Neural crest cell (in vitro differentiated cells): ENCODE results near the gene ANXA11. TPM values are rescaled to one million over a fixed set of nuclear protein-coding genes. Genes with fewer than 3 reads are reported as not detected.

ENCODE experiments used
- DNase-seq: peaks from one replicate; pipeline ENCODE4 v3.0.0; 2021; ENCODE audit warnings: low read depth, mixed read lengths, low spot score
- H3K27ac Mint-ChIP-seq: one replicate; pipeline ENCODE4 v1.8.0; 2021; ENCODE audit warnings: mild to moderate bottlenecking, mixed read lengths; ENCODE audit not compliant: unreplicated experiment
- H3K27me3 Mint-ChIP-seq: 2 replicates; pipeline ENCODE4 v1.8.0; 2021; ENCODE audit warnings: low read depth, mild to moderate bottlenecking, mixed read lengths
- H3K36me3 Mint-ChIP-seq: 2 replicates; pipeline ENCODE4 v1.8.0; 2021; ENCODE audit warnings: low read depth, mild to moderate bottlenecking, mixed read lengths
- H3K4me1 Mint-ChIP-seq: 2 replicates; pipeline ENCODE4 v1.8.0; 2021; ENCODE audit warnings: mixed read lengths
- H3K4me3 Mint-ChIP-seq: one replicate; pipeline ENCODE4 v1.8.0; 2021; ENCODE audit warnings: mild to moderate bottlenecking, mixed read lengths
- H3K9me3 Mint-ChIP-seq: 2 replicates; pipeline ENCODE4 v1.8.0; 2021; ENCODE audit warnings: mixed read lengths
- CTCF ChIP-seq: fragments of 200-600 bp; sonication (generic); conservative IDR thresholded peaks from 2 replicates; pipeline ENCODE4 v1.5.0; 2021; ENCODE audit warnings: antibody characterized with exemption, mild to moderate bottlenecking
- total RNA-seq: library from RNA; stranded (reverse); gene quantifications from 2 replicates; pipeline ENCODE4 v1.2.1, GENCODE V29; 2021

Gene ANXA11
- total RNA-seq, 1 donor from 2014 or later, result 25.7 TPM

DNA sequence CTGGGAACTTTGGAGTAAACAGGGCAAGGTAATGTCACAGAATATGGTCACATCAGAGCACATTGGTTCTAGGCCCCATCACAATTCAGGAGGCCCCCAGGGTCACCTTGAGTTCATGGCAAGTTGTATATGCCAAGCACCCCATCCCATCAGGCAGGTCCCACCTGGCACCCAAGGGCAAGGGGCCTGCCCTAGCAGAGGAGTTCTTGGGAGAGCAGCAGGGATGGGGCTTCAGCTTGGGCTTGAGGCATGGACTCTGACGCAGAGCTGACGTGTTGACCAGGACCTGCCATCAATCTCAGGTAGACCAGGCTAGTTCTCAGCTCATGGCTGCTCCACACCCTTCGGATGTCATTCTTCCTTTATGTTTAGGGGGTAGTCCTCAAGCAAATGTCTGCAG, 51.9 kb downstream of the ANXA11 start:
- Mint-ChIP-seq H3K27ac (no peak overlapping the region), H3K36me3 (peaks cover 13% of the 10 kb centered on the region), H3K4me3 (no peak overlapping the region), H3K9me3 (peaks cover 3% of the 10 kb centered on the region), H3K27me3 (no peaks in the 10 kb centered on the region), H3K4me1 (peaks cover 34% of the 10 kb centered on the region)
- DNase-seq, result no peak
- no peak for TF ChIP-seq CTCF

DNA sequence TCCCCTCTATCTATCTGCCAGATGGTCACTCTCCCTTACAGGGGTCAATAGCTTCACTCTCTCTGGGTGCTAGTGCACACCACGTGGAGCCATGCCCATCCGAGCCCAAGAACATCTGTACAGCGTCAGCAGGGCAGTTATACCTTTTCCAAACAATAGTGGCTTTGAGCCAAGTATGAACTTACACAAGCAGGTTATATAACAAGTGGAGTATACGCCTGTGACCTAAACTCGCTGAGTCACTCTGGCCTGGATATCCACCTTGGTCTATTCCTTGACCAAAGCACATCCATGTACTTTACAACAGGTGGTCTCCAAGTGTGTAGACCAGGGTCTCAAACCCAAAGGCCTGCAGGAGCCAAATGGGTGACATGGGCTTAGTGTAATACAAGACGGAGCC, 52.5 kb downstream of the ANXA11 start:
- no peaks in the 10 kb centered on the region for H3K27me3 Mint-ChIP-seq
- H3K9me3 Mint-ChIP-seq, result peaks cover 3% of the 10 kb centered on the region
- DNase-seq, result no peak
- no peak overlapping the region for H3K27ac Mint-ChIP-seq
- H3K4me3 Mint-ChIP-seq, result no peak overlapping the region
- TF ChIP-seq CTCF, result no peak
- H3K36me3 Mint-ChIP-seq, result peaks cover 13% of the 10 kb centered on the region
- H3K4me1 Mint-ChIP-seq, result peaks cover 28% of the 10 kb centered on the region

DNA sequence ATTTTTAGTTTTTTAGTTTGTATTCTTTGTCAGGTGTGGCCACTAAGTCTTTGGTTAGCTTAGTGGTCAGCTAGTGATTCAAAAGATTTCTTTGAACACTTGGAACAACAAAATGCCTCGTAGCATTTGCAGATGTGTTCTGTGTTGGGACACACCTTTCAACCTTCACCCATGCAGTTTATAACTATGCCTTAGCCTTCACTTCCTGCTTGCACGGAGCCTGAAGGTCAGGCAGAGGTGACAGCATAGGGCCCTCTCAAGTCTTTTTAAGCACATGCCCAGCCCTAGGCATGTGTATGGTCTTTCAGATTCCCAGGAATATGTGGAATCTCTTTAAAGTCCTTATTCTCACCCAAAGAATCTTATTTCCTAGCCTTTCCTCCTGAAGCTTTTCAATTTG, 55.2 kb downstream of the ANXA11 start:
- no peak overlapping the region for H3K27ac Mint-ChIP-seq
- TF ChIP-seq CTCF, result no peak
- DNase-seq, result no peak
- H3K4me3 Mint-ChIP-seq, result no peak overlapping the region
- H3K36me3 Mint-ChIP-seq, result peaks cover 13% of the 10 kb centered on the region
- H3K9me3 Mint-ChIP-seq, result peaks cover 3% of the 10 kb centered on the region
- peaks cover 8% of the 10 kb centered on the region for H3K4me1 Mint-ChIP-seq
- H3K27me3 Mint-ChIP-seq, result no peaks in the 10 kb centered on the region

GRCh38 chr10:80149123-80149522, 56.2 kb downstream of the ANXA11 start:
- Mint-ChIP-seq H3K27ac (no peak overlapping the region), H3K9me3 (peaks cover 3% of the 10 kb centered on the region), H3K36me3 (peaks cover 13% of the 10 kb centered on the region), H3K4me3 (no peak overlapping the region), H3K27me3 (no peaks in the 10 kb centered on the region), H3K4me1 (peaks cover 12% of the 10 kb centered on the region)
- no peak for TF ChIP-seq CTCF
- DNase-seq, result no peak

GRCh38 chr10:80148166-80148805, 57.1 kb downstream of the ANXA11 start:
- peaks cover 3% of the 10 kb centered on the region for H3K9me3 Mint-ChIP-seq
- no peak overlapping the region for H3K4me3 Mint-ChIP-seq
- no peaks in the 10 kb centered on the region for H3K27me3 Mint-ChIP-seq
- peaks cover 13% of the 10 kb centered on the region for H3K36me3 Mint-ChIP-seq
- DNase-seq, result no peak
- peaks cover 17% of the 10 kb centered on the region for H3K4me1 Mint-ChIP-seq
- TF ChIP-seq CTCF, result no peak
- no peak overlapping the region for H3K27ac Mint-ChIP-seq

GRCh38 chr10:80146918-80147317, 58.4 kb downstream of the ANXA11 start:
- H3K27ac Mint-ChIP-seq, result no peak overlapping the region
- no peak overlapping the region for H3K4me3 Mint-ChIP-seq

More at GRCh38 chr10:80146918-80147317, 58.4 kb downstream of the ANXA11 start:
- TF ChIP-seq CTCF, result no peak
- peaks cover 3% of the 10 kb centered on the region for H3K9me3 Mint-ChIP-seq
- peaks cover 13% of the 10 kb centered on the region for H3K36me3 Mint-ChIP-seq
- no peak for DNase-seq
- H3K4me1 Mint-ChIP-seq, result peaks cover 17% of the 10 kb centered on the region
- no peaks in the 10 kb centered on the region for H3K27me3 Mint-ChIP-seq
